ENCODE data around the gene OBSCN.
"Not testable (repeated sequence)": the region's sequence is repeated elsewhere in the genome, so short reads cannot be mapped to it uniquely, and the experiment has no call there.

OBSCN gene

GRCh38 chr1:228265167-228265566, 57.3 kb downstream of the OBSCN start:
- Mint-ChIP-seq H3K4me3 (no peak overlapping the region), H3K27ac (no peak overlapping the region), H3K36me3 (ENCODE audit: low read depth) (peaks cover 56% of the 10 kb centered on the region), H3K4me1 (peaks cover 7% of the 10 kb centered on the region), H3K27me3 (ENCODE audit: low read depth, poor library complexity) (no peaks in the 10 kb centered on the region), H3K9me3 (peaks cover 22% of the 10 kb centered on the region)
- no peak for DNase-seq
- TF ChIP-seq CTCF (IDR thresholded peaks at IDR 0.05): no peak

GRCh38 chr1:228267962-228268880, 60.4 kb downstream of the OBSCN start:
- no peak for TF ChIP-seq CTCF (IDR thresholded peaks at IDR 0.05)
- H3K27me3 Mint-ChIP-seq (ENCODE audit: low read depth, poor library complexity): no peaks in the 10 kb centered on the region
- no peaks in the 10 kb centered on the region for H3K9me3 Mint-ChIP-seq
- peaks cover 40% of the 10 kb centered on the region for H3K36me3 Mint-ChIP-seq (ENCODE audit: low read depth)
- peaks cover 7% of the 10 kb centered on the region for H3K4me1 Mint-ChIP-seq
- no peak overlapping the region for H3K4me3 Mint-ChIP-seq
- no peak overlapping the region for H3K27ac Mint-ChIP-seq
- DNase-seq: no peak

GRCh38 chr1:228268881-228269265, 61.0 kb downstream of the OBSCN start:
- Mint-ChIP-seq H3K4me3 (no peak overlapping the region), H3K36me3 (ENCODE audit: low read depth) (peaks cover 37% of the 10 kb centered on the region), H3K27me3 (ENCODE audit: low read depth, poor library complexity) (peaks cover 3% of the 10 kb centered on the region), H3K9me3 (no peaks in the 10 kb centered on the region), H3K27ac (no peak overlapping the region), H3K4me1 (peaks cover 7% of the 10 kb centered on the region)
- no peak for DNase-seq
- TF ChIP-seq CTCF (IDR thresholded peaks at IDR 0.05): no peak

DNA sequence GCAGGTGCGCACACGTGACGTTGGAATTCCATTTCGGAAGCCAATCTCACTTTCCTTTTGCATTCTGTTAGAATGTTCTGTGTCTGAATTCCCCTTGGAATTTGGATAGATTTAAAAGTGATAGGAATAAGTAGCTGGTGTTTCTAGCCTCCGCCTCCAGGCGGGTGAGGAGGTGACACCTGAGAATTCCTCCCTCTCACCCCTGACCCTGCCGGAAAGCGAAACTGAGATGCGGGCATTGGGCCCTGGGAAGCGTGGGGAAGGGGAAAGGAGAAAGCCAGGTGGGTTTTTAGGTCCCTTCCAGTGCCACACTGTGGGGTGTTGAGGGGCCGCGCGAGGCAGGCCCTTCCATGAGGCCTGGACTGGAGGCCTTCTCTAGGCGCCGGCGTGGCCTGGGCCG, 61.6 kb downstream of the OBSCN start:
- peak overlapping the region; percentile 74 for H3K27ac Mint-ChIP-seq

GRCh38 chr1:228270032-228270431, 62.2 kb downstream of the OBSCN start:
- no peak for DNase-seq
- no peak overlapping the region for H3K4me3 Mint-ChIP-seq
- no peak overlapping the region for H3K27ac Mint-ChIP-seq
- H3K4me1 Mint-ChIP-seq: peaks cover 10% of the 10 kb centered on the region
- H3K9me3 Mint-ChIP-seq: no peaks in the 10 kb centered on the region
- H3K27me3 Mint-ChIP-seq (ENCODE audit: low read depth, poor library complexity): peaks cover 5% of the 10 kb centered on the region
- H3K36me3 Mint-ChIP-seq (ENCODE audit: low read depth): peaks cover 33% of the 10 kb centered on the region
- TF ChIP-seq CTCF (IDR thresholded peaks at IDR 0.05): no peak

More for the DNA sequence above, 61.6 kb downstream of the OBSCN start:
- not testable (repeated sequence) for DNase-seq; H3K9me3 Mint-ChIP-seq; H3K4me3 Mint-ChIP-seq; H3K4me1 Mint-ChIP-seq; H3K27me3 Mint-ChIP-seq (ENCODE audit: low read depth, poor library complexity)
- peaks cover 37% of the 10 kb centered on the region for H3K36me3 Mint-ChIP-seq (ENCODE audit: low read depth)

GRCh38 chr1:228271701-228272251, 63.9 kb downstream of the OBSCN start:
- Mint-ChIP-seq H3K27ac (no peak overlapping the region), H3K4me1 (peaks cover 12% of the 10 kb centered on the region), H3K4me3 (no peak overlapping the region), H3K9me3 (no peaks in the 10 kb centered on the region), H3K27me3 (ENCODE audit: low read depth, poor library complexity) (peaks cover 7% of the 10 kb centered on the region), H3K36me3 (ENCODE audit: low read depth) (peaks cover 26% of the 10 kb centered on the region)
- no peak for DNase-seq
- no peak for TF ChIP-seq CTCF (IDR thresholded peaks at IDR 0.05)
